GM06990 (cell line): ENCODE results near the gene AP2B1.

ENCODE experiments used
- DNase-seq: peaks from one replicate; pipeline ENCODE4 v3.0.0-alpha.2; 2011; ENCODE audit not compliant: insufficient read length; ENCODE audit errors: extremely low read depth
- H3K27me3 ChIP-seq: replicated peaks from 2 replicates; pipeline ENCODE4 v1.6.0; 2011; ENCODE audit warnings: low read length; ENCODE audit not compliant: control insufficient read depth, insufficient read depth
- H3K36me3 ChIP-seq: 2 replicates; pipeline ENCODE4 v1.5.1; 2011; ENCODE audit warnings: low read length; ENCODE audit not compliant: control insufficient read depth, insufficient read depth
- H3K4me3 ChIP-seq: replicated peaks from 2 replicates; pipeline ENCODE4 v1.5.1; 2011; ENCODE audit warnings: low read depth, mild to moderate bottlenecking, control low read depth, low read length
- TF ChIP-seq, protein P1 (sequence below): IDR thresholded peaks from 2 replicates; pipeline ENCODE4 v1.5.1; 2011; ENCODE audit warnings: low read length, control low read depth, mild to moderate bottlenecking, inconsistent platforms; ENCODE audit not compliant: insufficient read depth, poor library complexity, severe bottlenecking

AP2B1 gene

DNA sequence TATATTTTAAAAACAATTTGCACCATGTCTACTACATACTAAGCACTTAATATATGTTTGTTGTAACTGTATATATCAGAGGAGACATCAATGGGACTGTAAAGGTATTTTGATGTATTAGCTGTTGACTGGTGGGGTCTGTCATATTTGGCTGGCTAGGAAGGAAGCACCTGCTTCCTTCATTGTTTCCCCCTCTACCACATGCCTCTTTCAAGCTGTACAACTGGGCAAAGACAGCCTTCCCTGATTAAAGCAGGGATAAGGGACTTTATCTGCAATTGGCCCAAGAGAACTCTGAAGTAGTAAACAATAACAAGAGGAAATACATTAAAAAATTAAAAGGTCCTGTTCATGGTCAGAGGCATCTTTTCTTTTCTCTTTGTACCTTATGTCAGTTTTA lies 44.1 kb upstream of the AP2B1 start:
- DNase-seq: no peak
- TF ChIP-seq, protein P1, sequence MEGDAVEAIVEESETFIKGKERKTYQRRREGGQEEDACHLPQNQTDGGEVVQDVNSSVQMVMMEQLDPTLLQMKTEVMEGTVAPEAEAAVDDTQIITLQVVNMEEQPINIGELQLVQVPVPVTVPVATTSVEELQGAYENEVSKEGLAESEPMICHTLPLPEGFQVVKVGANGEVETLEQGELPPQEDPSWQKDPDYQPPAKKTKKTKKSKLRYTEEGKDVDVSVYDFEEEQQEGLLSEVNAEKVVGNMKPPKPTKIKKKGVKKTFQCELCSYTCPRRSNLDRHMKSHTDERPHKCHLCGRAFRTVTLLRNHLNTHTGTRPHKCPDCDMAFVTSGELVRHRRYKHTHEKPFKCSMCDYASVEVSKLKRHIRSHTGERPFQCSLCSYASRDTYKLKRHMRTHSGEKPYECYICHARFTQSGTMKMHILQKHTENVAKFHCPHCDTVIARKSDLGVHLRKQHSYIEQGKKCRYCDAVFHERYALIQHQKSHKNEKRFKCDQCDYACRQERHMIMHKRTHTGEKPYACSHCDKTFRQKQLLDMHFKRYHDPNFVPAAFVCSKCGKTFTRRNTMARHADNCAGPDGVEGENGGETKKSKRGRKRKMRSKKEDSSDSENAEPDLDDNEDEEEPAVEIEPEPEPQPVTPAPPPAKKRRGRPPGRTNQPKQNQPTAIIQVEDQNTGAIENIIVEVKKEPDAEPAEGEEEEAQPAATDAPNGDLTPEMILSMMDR: no peak
- no peaks in the 10 kb centered on the region for H3K27me3 ChIP-seq
- no peaks in the 10 kb centered on the region for H3K36me3 ChIP-seq
- no peak overlapping the region for H3K4me3 ChIP-seq

DNA sequence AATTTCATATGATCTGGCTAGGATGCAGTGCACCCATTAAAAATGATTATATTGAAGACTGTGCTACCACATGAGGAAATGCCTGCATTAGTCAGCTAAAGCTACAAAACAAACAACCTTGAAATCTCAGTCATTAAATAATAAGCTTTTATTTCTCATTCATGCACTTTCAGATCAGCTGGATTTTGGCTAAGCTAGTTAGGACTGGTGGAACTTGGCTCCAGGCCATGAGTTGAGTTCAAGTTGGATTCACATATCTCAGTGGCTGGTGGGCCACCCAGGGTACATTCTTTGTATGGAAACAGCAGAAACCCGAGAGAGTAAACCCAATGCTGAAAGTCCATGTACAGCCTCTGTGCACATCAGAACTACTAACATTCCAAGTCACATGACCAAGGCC lies 43.3 kb upstream of the AP2B1 start:
- TF ChIP-seq, protein P1: no peak
- no peaks in the 10 kb centered on the region for H3K36me3 ChIP-seq
- H3K4me3 ChIP-seq: no peak overlapping the region
- no peak for DNase-seq
- no peaks in the 10 kb centered on the region for H3K27me3 ChIP-seq

DNA sequence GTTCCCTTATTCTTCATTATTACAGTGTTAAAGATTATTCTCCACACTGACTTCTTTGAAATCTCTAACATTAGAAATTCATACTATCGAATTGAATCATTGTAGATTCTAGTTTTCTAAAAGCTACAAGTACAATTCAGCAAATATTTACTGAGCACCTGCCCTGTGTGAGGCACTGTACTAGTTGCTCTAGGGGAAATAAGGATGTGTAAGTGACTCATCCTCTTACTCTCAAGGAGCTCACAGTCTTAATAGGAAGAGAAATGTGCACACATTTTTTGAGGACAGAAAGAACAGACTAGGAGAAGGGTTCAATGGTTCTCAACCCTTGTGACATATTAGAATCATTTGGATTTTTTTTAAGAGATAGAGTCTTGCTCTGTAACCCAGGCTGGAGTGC lies 42.0 kb upstream of the AP2B1 start:
- Histone ChIP-seq H3K4me3 (no peak overlapping the region), H3K36me3 (no peaks in the 10 kb centered on the region), H3K27me3 (no peaks in the 10 kb centered on the region)
- no peak for DNase-seq
- TF ChIP-seq, protein P1: no peak

DNA sequence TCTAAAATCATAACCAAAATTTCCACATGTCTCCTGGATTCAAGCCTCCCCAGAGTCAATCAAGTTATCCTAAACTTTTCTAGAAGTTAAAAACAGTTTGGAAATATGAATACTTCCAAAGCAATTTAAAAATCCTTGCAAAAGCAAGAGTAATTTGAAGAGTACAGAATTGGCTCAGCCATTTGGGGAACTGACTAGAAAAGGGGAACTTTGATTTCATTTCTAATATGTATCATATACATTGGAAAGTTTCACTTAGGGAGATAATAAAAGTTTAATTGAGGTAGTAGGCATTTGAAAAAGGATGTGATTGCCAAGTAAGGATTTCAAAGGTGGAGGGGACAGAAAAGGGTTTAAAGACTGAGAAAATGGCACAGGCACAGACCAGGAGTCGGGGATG lies 40.6 kb upstream of the AP2B1 start:
- TF ChIP-seq, protein P1: no peak
- no peak for DNase-seq
- Histone ChIP-seq H3K36me3 (no peaks in the 10 kb centered on the region), H3K4me3 (no peak overlapping the region), H3K27me3 (no peaks in the 10 kb centered on the region)

DNA sequence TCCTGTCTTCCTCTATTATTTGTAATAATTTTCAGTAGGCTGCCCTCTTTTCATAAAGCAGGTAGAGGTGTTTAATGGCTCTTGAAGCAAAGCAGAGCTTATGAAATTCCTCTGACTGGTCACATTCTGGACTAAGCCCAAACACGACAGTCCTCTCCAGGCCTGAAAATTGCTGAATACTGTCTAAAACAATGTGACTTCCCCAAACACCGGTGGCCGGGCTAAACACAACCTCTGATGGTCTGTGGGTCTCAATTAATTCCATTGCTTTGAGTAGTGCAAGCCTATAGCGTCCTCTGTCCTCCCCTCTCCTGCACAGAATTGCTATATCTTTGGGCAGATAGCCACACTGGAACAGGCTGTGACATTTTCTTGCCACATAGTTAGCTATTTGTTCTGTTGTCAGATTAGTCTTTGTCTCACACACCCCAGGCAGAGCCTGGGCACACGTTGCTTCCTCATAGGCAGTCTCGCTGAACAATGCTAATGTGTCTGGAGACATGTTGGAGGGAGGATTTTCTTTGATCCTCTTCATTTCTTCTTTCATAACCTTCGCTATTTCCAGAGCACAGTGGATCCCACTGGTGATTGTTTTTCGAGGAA lies 38.8 kb upstream of the AP2B1 start:
- Histone ChIP-seq H3K27me3 (no peaks in the 10 kb centered on the region), H3K4me3 (no peak overlapping the region), H3K36me3 (no peaks in the 10 kb centered on the region)
- TF ChIP-seq, protein P1: no peak
- DNase-seq: no peak

DNA sequence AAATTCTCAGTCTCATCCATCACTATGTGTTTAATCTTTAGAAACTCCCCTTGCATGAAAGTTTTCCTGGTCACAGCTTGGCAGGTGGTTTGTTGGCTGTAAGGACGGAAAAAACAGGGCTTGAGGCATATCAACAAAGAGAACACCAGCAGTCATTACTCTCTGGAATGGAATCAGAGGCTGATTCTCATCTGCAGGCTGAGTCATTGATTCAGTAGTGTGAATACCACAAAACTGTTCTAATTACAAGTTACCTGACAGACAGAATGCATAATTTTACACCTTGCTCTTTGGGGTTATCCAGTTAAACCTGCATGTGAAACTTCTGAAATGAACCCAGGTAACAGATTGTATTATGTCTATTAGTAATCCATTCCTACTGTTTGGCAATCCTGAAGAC lies 38.1 kb upstream of the AP2B1 start:
- TF ChIP-seq, protein P1: no peak
- H3K27me3 ChIP-seq: no peaks in the 10 kb centered on the region

More for the DNA sequence above, 38.1 kb upstream of the AP2B1 start:
- no peaks in the 10 kb centered on the region for H3K36me3 ChIP-seq
- H3K4me3 ChIP-seq: no peak overlapping the region
- no peak for DNase-seq
